ENCODE results near the gene CD74.
A peak's percentile ranks its signal among the peaks of the same experiment; 100 is the strongest.

DNA sequence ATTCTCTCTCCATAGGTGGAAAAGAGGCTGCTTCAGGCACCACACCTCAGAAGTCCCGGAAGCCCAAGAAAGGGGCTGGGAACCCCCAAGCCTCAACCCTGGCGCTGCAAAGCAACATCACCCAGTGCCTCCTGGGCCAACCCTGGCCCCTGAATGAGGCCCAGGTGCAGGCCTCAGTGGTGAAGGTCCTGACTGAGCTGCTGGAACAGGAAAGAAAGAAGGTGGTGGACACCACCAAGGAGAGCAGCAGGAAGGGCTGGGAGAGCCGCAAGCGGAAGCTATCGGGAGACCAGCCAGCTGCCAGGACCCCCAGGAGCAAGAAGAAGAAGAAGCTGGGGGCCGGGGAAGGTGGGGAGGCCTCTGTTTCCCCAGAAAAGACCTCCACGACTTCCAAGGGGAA is 16.4 kb downstream of the CD74 start:
- no peak for TF ChIP-seq CHD1 (IDR thresholded peaks at IDR 0.05; ENCODE audit: low read depth, low read length)
- TF ChIP-seq STAT1 (conservative IDR thresholded peaks at IDR 0.05) = no peak
- TF ChIP-seq SP1 (IDR thresholded peaks at IDR 0.05; ENCODE audit: low read depth, low read length) = no peak
- no peak for TF ChIP-seq BHLHE40 (IDR thresholded peaks at IDR 0.05; ENCODE audit: borderline replicate concordance in 1 of 2, low read depth in 2 of 2, low read length in 1 of 2)
- TF ChIP-seq, protein P1, sequence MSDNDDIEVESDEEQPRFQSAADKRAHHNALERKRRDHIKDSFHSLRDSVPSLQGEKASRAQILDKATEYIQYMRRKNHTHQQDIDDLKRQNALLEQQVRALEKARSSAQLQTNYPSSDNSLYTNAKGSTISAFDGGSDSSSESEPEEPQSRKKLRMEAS (IDR thresholded peaks at IDR 0.05; ENCODE audit: low read depth, low read length) = no peak
- TF ChIP-seq REST (IDR thresholded peaks at IDR 0.05; ENCODE audit: low read depth, low read length) = no peak
- TF ChIP-seq POLR2AphosphoS5 (IDR thresholded peaks at IDR 0.05; ENCODE audit: low read length) = 0 out of 2 replicates have a peak, but pooled peaks have one; percentile 2

Data from GM12878 (cell line).